Naive thymus-derived CD8-positive, alpha-beta T cell (primary cell): Measurements from ENCODE around the gene TXNRD2. TPM values are rescaled to one million over a fixed set of nuclear protein-coding genes. Genes with fewer than 3 reads are reported as not detected.
A peak's percentile ranks its signal among the peaks of the same experiment; 100 is the strongest.

Experiments
- ATAC-seq, 2 donors: fragments of 150-1000 bp; cut with Tn5 transposase in 1 of 2; sonication (Bioruptor Pico), chemical (Tn5 transposase) in 1 of 2; 1 replicate in 1 of 2; 2 replicates in 1 of 2; pipeline ENCODE4 v1.10.0; 2021; ENCODE audit warnings: mild to moderate bottlenecking in 2 of 2, moderate library complexity in 2 of 2
- POLR2A ChIA-PET: fragments of 350-600 bp; sonication (Branson Sonifier 250); formaldehyde crosslinking; loops from one replicate; lab custom pipeline; 2021; ENCODE audit warnings: antibody characterized with exemption; lab: Charles Lee
- DNase-seq, 10 donors: peaks; one replicate each; pipeline versions ENCODE4 v3.0.0 to v3.0.0-alpha.2; 2020 to 2022
- H3K27ac Mint-ChIP-seq, 10 donors: one replicate each; pipeline ENCODE4 v1.8.0; 2020 to 2022; ENCODE audit warnings: mild to moderate bottlenecking in 10 of 10, mixed read lengths in 10 of 10, moderate library complexity in 4 of 10, inconsistent platforms in 1 of 10
- H3K27me3 Mint-ChIP-seq, 5 donors: one replicate each; pipeline ENCODE4 v1.8.0; 2021 to 2022; ENCODE audit warnings: mixed read lengths in 5 of 5
- H3K36me3 Mint-ChIP-seq, 3 donors: one replicate each; pipeline ENCODE4 v1.8.0; 2020 to 2022; ENCODE audit warnings: mixed read lengths in 3 of 3, mild to moderate bottlenecking in 2 of 3, inconsistent platforms in 1 of 3
- H3K4me1 Mint-ChIP-seq, 4 donors: one replicate each; pipeline ENCODE4 v1.8.0; 2021 to 2022; ENCODE audit warnings: mixed read lengths in 4 of 4
- H3K4me3 Mint-ChIP-seq, 10 donors: one replicate each; pipeline ENCODE4 v1.8.0; 2020 to 2022; ENCODE audit warnings: mild to moderate bottlenecking in 10 of 10, mixed read lengths in 10 of 10, moderate library complexity in 6 of 10, inconsistent platforms in 1 of 10
- H3K9me3 Mint-ChIP-seq, 9 donors: one replicate each; pipeline ENCODE4 v1.8.0; 2020 to 2022; ENCODE audit warnings: mixed read lengths in 9 of 9, mild to moderate bottlenecking in 3 of 9, inconsistent platforms in 1 of 9, moderate library complexity in 1 of 9
- polyA plus RNA-seq, 3 donors: library from polyadenylated mRNA; unstranded; fragments of 300-500 nt; fragmentation: Illumina TruSeq; gene quantifications; one replicate each; pipeline ENCODE4 v1.2.3, GENCODE V29; 2021
- total RNA-seq, 8 experiments: library from RNA in 2 of 8; stranded (reverse) in 2 of 8; gene quantifications; one replicate each; pipeline ENCODE4 v1.2.3 and lab custom pipeline; 2021 to 2026

TXNRD2 gene
- total and polyA plus RNA-seq, 5 experiments from 2014 or later, result 6.5 to 33.8 (median 14.9) TPM

- Mint-ChIP-seq H3K4me1 (peaks cover 0 to 12% (median 4%) of the 10 kb centered on the region in 4 donors), H3K36me3 (peaks cover 0 to 5% (median 0%) of the 10 kb centered on the region in 3 donors), H3K9me3 (no peaks in the 10 kb centered on the region), H3K27ac (peak overlapping the region in 3 of 10 donors; percentile 24 to 76 (median 66)), H3K27me3 (no peaks in the 10 kb centered on the region), H3K4me3 (no peak overlapping the region)
- POLR2A ChIA-PET, result interaction anchor here (1.3 kb wide), 1 partner anchor 24 kb away, joined by 6 read pairs; no protein-coding TSS in a partner anchor
- no peak for ATAC-seq
- peak in 1 of 10 donors; percentile 43 for DNase-seq
Measured at GRCh38 chr22:19868333-19868732, 73.3 kb downstream of the TXNRD2 start.

- Mint-ChIP-seq H3K4me3 (no peak overlapping the region), H3K9me3 (no peaks in the 10 kb centered on the region), H3K4me1 (peaks cover 0 to 12% (median 3%) of the 10 kb centered on the region in 4 donors), H3K27me3 (no peaks in the 10 kb centered on the region), H3K27ac (peak overlapping the region in 1 of 10 donors; percentile 24), H3K36me3 (peaks cover 0 to 5% (median 0%) of the 10 kb centered on the region in 3 donors)
- DNase-seq (no peak), ATAC-seq (no peak)
- POLR2A ChIA-PET, result no interaction called here
Measured at GRCh38 chr22:19867617-19868016, 74.0 kb downstream of the TXNRD2 start.

- Mint-ChIP-seq H3K9me3 (no peaks in the 10 kb centered on the region), H3K4me1 (peaks cover 0 to 14% (median 4%) of the 10 kb centered on the region in 4 donors), H3K27ac (no peak overlapping the region), H3K4me3 (no peak overlapping the region), H3K27me3 (no peaks in the 10 kb centered on the region), H3K36me3 (peaks cover 0 to 5% (median 0%) of the 10 kb centered on the region in 3 donors)
- no peak for ATAC-seq
- POLR2A ChIA-PET, result interaction anchor here (0.7 to 1.4 kb wide), 3 partner anchors 11 to 34 kb away, joined by 3 to 9 read pairs (median 4); no protein-coding TSS in a partner anchor
- DNase-seq, result no peak
Measured at GRCh38 chr22:19866665-19867009, 75.0 kb downstream of the TXNRD2 start.

- DNase-seq (no peak), ATAC-seq (no peak)
- Mint-ChIP-seq H3K4me3 (no peak overlapping the region), H3K27ac (peak overlapping the region in 2 of 10 donors; percentile 31 to 43), H3K27me3 (no peaks in the 10 kb centered on the region), H3K36me3 (peaks cover 0 to 5% (median 0%) of the 10 kb centered on the region in 3 donors), H3K4me1 (peaks cover 0 to 18% (median 7%) of the 10 kb centered on the region in 4 donors), H3K9me3 (no peaks in the 10 kb centered on the region)
- POLR2A ChIA-PET, result interaction anchor here (0.7 to 2.4 kb wide), 4 partner anchors 9 to 31 kb away, joined by 3 to 8 read pairs (median 3); partner anchors contain the start of genes GNB1L and RTL10
Measured at GRCh38 chr22:19865141-19865829, 76.3 kb downstream of the TXNRD2 start.

- POLR2A ChIA-PET, result interaction anchor here (0.7 to 2.4 kb wide), 5 partner anchors 9 to 32 kb away, joined by 3 to 8 read pairs (median 3); partner anchors contain the start of genes GNB1L and RTL10
- H3K27me3 Mint-ChIP-seq, result no peaks in the 10 kb centered on the region
- peaks cover 0 to 5% (median 0%) of the 10 kb centered on the region in 3 donors for H3K36me3 Mint-ChIP-seq
- DNase-seq, result no peak
- H3K4me1 Mint-ChIP-seq, result peaks cover 3 to 18% (median 9%) of the 10 kb centered on the region in 4 donors
- H3K9me3 Mint-ChIP-seq, result no peaks in the 10 kb centered on the region
- no peak for ATAC-seq
- H3K4me3 Mint-ChIP-seq, result no peak overlapping the region
- H3K27ac Mint-ChIP-seq, result peak overlapping the region in 1 of 10 donors; percentile 18
Measured at GRCh38 chr22:19864538-19865106, 77.0 kb downstream of the TXNRD2 start.

- ATAC-seq, result no peak
- no peak overlapping the region for H3K4me3 Mint-ChIP-seq
- H3K36me3 Mint-ChIP-seq, result peaks cover 0 to 5% (median 0%) of the 10 kb centered on the region in 3 donors
- POLR2A ChIA-PET, result interaction anchor here (2.4 kb wide), 1 partner anchor 8 kb away, joined by 8 read pairs; the partner anchor contains the start of genes GNB1L and RTL10
- no peaks in the 10 kb centered on the region for H3K27me3 Mint-ChIP-seq
- H3K27ac Mint-ChIP-seq, result peak overlapping the region in 1 of 10 donors; percentile 48
- peaks cover 6 to 16% (median 12%) of the 10 kb centered on the region in 4 donors for H3K4me1 Mint-ChIP-seq
- no peaks in the 10 kb centered on the region for H3K9me3 Mint-ChIP-seq
- DNase-seq, result peak in 1 of 10 donors; percentile 2
Measured at GRCh38 chr22:19863571-19863970, 78.0 kb downstream of the TXNRD2 start.

- no peaks in the 10 kb centered on the region for H3K27me3 Mint-ChIP-seq
- H3K4me3 Mint-ChIP-seq, result no peak overlapping the region
- POLR2A ChIA-PET, result interaction anchor here (2.4 kb wide), 1 partner anchor 7 kb away, joined by 8 read pairs; the partner anchor contains the start of genes GNB1L and RTL10
- peaks cover 0 to under 1% (median 0%) of the 10 kb centered on the region in 3 donors for H3K36me3 Mint-ChIP-seq
- peak overlapping the region in 2 of 10 donors; percentile 28 to 60 for H3K27ac Mint-ChIP-seq
- no peaks in the 10 kb centered on the region for H3K9me3 Mint-ChIP-seq
- H3K4me1 Mint-ChIP-seq, result peaks cover 5 to 16% (median 14%) of the 10 kb centered on the region in 4 donors
- peak in 1 of 10 donors; percentile 0 for DNase-seq
- no peak for ATAC-seq
Measured at GRCh38 chr22:19862619-19863246, 78.9 kb downstream of the TXNRD2 start.

- Mint-ChIP-seq H3K27ac (peak overlapping the region in 8 of 10 donors; percentile 14 to 82 (median 41)), H3K27me3 (no peaks in the 10 kb centered on the region), H3K4me1 (peaks cover 5 to 37% (median 30%) of the 10 kb centered on the region in 4 donors), H3K4me3 (no peak overlapping the region), H3K36me3 (no peaks in the 10 kb centered on the region), H3K9me3 (no peaks in the 10 kb centered on the region)
- POLR2A ChIA-PET, result interaction anchor here (0.7 to 1.1 kb wide), 2 partner anchors 32 to 361 kb away, joined by 3 to 5 read pairs; no protein-coding TSS in a partner anchor
- DNase-seq, result no peak
- ATAC-seq, result no peak
Measured at GRCh38 chr22:19859861-19860510, 81.6 kb downstream of the TXNRD2 start.

GRCh38 chr22:19857382-19857781, 84.2 kb downstream of the TXNRD2 start:
- Mint-ChIP-seq H3K9me3 (no peaks in the 10 kb centered on the region), H3K4me3 (peak overlapping the region in 5 of 10 donors; percentile 1 to 99 (median 40)), H3K27ac (peak overlapping the region; percentile 58 to 99 (median 94)), H3K4me1 (peaks cover 20 to 52% (median 48%) of the 10 kb centered on the region in 4 donors), H3K27me3 (no peaks in the 10 kb centered on the region), H3K36me3 (peaks cover 0 to 4% (median 0%) of the 10 kb centered on the region in 3 donors)
- no peak for ATAC-seq
- POLR2A ChIA-PET, result no interaction called here
- no peak for DNase-seq

- ATAC-seq, result peak; percentile 15 to 29
- Mint-ChIP-seq H3K4me3 (peak overlapping the region; percentile 92 to 99 (median 96)), H3K27me3 (no peaks in the 10 kb centered on the region), H3K27ac (peak overlapping the region; percentile 92 to 99 (median 95)), H3K4me1 (peaks cover 20 to 58% (median 52%) of the 10 kb centered on the region in 4 donors), H3K36me3 (peaks cover 0 to 13% (median 0%) of the 10 kb centered on the region in 3 donors), H3K9me3 (no peaks in the 10 kb centered on the region)
- POLR2A ChIA-PET, result interaction anchor here (0.7 to 7.5 kb wide), 20 partner anchors 8 to 261 kb away, joined by 3 to 120 read pairs (median 4); partner anchors contain the start of gene TRMT2A
- DNase-seq, result peak in 5 of 10 donors; percentile 20 to 73 (median 48)
Measured at GRCh38 chr22:19855504-19856409, 85.9 kb downstream of the TXNRD2 start.
